HG02840 (cell line): ENCODE results near the gene ABCG1.

Experiments used
- ATAC-seq: cut with Tn5 transposase; IDR thresholded peaks from one replicate; pipeline ENCODE4 v1.9.1; 2021; ENCODE audit warnings: mild to moderate bottlenecking, moderate library complexity, moderate number of reproducible peaks; ENCODE audit not compliant: unreplicated experiment, low FRiP score

The ABCG1 gene

GRCh38 chr21:42248783-42249597 lies 30.1 kb downstream of the ABCG1 start:
- no peak for ATAC-seq

GRCh38 chr21:42250422-42251403 lies 31.8 kb downstream of the ABCG1 start:
- no peak for ATAC-seq

GRCh38 chr21:42251654-42252324 lies 32.8 kb downstream of the ABCG1 start:
- ATAC-seq = no peak

GRCh38 chr21:42252325-42252654 lies 33.4 kb downstream of the ABCG1 start:
- ATAC-seq = no peak

- no peak for ATAC-seq
These were observed 33.9 kb downstream of the ABCG1 start for GRCh38 chr21:42252778-42253340.

DNA sequence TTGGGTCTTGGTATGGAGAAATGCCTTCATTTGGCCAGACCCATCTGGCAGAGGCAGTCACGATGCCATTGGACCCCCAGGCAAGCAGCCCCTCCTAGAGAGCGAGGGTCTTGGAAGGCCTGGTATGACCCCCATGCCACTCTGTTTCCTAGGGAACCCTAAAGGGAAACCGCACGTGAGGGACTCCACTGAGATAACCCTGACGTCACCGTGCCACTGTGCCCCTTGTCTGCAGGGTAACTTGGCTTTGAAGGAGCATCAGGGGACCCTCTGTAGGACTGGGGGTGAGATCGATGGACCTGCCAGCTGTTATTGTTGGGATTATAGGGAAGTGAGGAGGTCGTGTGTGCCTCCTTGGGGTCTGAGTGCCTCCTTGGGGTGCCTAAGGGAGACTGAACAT lies 34.5 kb downstream of the ABCG1 start:
- ATAC-seq = no peak

GRCh38 chr21:42254083-42254482 lies 35.1 kb downstream of the ABCG1 start:
- ATAC-seq = no peak

DNA sequence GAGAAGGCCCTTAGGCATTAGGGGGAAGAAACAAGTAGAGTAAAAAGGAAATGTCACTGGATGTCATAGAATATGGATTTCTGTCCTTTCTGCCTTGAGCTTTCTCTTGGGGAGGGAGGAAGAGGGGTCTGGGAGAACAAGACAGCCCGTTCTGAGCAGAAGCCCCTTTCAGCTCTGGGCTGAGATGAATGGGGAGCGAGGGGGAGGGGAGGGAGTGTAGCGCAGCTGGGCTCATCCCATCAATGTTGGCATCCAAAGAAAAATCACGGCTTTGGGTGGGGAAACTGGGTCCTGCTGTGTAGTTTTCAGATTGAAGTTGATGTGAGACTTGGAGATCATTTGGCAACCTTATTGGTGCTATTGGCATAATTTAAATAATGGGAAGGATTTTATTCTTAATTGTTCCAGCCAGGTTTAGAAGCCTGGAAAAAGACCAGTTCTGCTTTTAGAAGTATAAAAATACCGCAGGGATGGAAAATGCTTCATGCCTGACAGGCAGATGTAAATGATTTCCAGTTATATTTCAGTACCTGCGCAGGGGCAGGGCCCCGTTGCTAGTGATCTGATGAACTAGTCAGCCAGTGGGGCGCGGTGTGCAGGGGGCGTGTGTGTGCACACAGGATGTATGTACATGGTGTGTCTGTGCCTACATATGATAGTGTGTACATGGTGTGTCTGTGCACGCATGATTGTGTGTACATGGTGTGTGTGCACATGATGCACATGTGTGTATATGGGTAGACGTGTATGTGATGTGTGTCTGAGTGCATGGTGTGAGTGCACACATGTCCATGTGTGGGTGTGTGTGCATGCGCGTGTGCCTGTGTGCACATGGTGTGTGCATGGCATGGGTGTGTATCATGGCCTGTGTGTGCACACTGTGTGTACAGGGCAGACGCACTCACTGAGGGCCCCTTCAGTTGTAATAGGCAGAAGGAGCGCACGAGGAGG lies 36.0 kb downstream of the ABCG1 start:
- ATAC-seq = no peak

GRCh38 chr21:42255825-42256224 lies 36.9 kb downstream of the ABCG1 start:
- ATAC-seq = no peak

- ATAC-seq = no peak
These were observed 37.4 kb downstream of the ABCG1 start for GRCh38 chr21:42256316-42256715.

- ATAC-seq = no peak
These were observed 38.3 kb downstream of the ABCG1 start for GRCh38 chr21:42257091-42257765.

DNA sequence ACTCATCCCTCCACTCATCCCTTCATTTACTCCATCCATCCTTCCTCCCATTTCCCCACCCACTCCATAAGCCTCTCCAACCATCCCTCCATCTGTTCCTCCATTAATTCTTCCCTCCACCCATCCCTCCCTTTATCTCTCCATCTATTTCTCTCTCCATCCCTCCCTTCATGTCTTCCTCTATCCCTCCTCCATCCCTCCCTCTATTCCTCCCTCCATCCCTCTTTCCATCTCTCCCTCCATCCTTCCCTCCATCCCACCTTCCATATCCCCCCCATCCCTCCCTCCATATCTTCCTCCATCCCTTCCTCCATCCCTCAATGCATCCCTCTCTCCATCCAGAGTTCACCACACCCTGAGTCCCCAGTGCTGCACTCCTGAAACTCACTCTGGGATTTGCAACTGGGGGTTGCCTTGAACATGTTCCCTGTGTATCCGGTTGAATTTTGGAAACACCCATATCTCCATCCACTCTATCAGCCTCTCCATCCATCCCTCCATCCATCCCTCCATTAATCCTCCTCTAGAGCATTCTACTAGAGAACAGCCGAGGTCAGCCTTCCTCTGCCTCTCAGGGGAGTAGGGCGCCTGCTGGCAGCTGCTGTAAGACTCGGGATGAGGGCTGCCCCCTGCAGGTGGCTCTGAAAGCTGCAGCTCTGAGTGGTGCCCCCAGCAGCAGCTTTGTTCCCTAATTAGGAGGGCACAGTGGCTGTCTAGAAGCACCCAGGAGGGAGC lies 39.4 kb downstream of the ABCG1 start:
- ATAC-seq = no peak

GRCh38 chr21:42258885-42259407 lies 40.0 kb downstream of the ABCG1 start:
- no peak for ATAC-seq

- ATAC-seq = no peak
These were observed 41.2 kb downstream of the ABCG1 start for GRCh38 chr21:42260121-42260520.

DNA sequence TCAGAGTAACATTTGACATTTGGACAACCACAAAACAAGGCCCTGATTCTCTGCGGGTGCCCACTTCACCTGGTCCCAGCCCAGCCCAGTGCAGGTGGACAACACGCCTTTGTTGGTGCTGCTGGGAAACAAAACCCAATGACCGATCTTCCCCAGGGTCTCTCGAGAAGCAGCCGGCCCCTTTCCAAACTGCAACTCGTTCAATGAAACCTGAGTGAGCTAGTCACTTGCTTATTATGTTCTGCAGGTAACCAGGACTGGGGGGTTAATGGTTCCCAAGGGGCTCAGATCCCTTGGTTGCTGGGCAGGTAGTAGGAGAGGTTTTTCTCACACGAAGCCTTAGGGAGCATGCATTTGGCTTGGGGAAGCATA lies 42.9 kb downstream of the ABCG1 start:
- no peak for ATAC-seq

GRCh38 chr21:42262831-42263231 lies 43.9 kb downstream of the ABCG1 start:
- no peak for ATAC-seq

DNA sequence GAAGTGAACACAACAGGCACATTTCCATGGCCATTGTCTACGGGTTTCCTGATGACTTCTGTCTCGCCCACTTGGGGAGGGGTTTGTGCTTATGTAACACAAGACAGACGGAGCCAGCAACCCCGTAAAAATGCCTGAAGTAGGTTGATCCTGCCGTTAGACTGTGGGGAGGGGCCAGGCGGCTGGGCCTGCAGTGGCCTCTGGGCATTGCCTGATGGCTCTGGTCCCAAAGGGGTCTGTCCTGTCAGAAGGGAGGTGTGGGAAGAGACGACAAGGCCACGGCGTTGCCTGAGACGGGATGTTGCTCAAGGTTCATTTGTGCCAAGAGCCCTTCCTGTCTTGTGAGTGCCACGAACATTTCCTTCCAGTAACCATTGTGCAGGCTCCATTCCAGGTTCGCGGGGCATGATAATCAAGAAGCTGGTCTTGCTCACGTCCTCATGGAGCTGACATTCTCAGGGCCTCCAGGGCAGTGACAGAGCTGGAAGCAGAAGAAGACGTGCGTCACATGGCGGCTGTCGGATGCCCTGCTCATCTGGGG lies 44.7 kb downstream of the ABCG1 start:
- ATAC-seq = no peak
